ENCODE data around the gene KCNT2.
A peak's percentile ranks its signal among the peaks of the same experiment; 100 is the strongest.

DNA sequence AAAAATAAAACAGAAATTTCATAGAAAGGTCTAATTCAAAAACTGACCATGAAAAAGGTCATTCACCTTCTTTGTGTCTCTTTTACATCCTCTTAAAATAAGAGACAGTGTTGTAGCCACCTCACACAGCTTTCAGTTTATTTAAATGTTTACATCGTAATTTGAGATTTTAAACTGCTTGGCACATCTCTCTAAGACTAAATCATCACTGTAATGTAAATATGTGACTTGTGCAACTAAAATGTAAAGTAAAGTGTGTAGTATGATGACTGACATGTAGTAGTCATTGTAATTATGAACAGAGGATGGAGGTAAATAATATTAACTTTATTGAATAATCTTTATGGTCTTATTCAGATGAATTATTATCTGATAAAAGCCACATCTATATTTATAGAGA is 283.9 kb downstream of the KCNT2 start:
- no peak for TF ChIP-seq FOXA1 (IDR thresholded peaks at IDR 0.05)
- no peak for TF ChIP-seq HDGF (IDR thresholded peaks at IDR 0.05; ENCODE audit: borderline replicate concordance)
- TF ChIP-seq BHLHE40 (IDR thresholded peaks at IDR 0.05; ENCODE audit: borderline replicate concordance) = no peak
- TF ChIP-seq SUZ12 (IDR thresholded peaks at IDR 0.05) = no peak
- no peak for TF ChIP-seq SP1 (IDR thresholded peaks at IDR 0.05)
- no peak for TF ChIP-seq FOXK2 (IDR thresholded peaks at IDR 0.05)
- TF ChIP-seq, protein P1, sequence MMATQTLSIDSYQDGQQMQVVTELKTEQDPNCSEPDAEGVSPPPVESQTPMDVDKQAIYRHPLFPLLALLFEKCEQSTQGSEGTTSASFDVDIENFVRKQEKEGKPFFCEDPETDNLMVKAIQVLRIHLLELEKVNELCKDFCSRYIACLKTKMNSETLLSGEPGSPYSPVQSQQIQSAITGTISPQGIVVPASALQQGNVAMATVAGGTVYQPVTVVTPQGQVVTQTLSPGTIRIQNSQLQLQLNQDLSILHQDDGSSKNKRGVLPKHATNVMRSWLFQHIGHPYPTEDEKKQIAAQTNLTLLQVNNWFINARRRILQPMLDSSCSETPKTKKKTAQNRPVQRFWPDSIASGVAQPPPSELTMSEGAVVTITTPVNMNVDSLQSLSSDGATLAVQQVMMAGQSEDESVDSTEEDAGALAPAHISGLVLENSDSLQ (IDR thresholded peaks at IDR 0.05) = peak; percentile 14; the same call in 1 of the 2 replicates
- TF ChIP-seq CTBP1 (IDR thresholded peaks at IDR 0.05; ENCODE audit: borderline replicate concordance) = no peak

Measured in HEK293T (cell line).